Skeletal muscle tissue (tissue), 4 donors: ENCODE results near the gene TEX11. TPM values are rescaled to one million over a fixed set of nuclear protein-coding genes. Genes with fewer than 3 reads are reported as not detected.
"Not testable (repeated sequence)": the region's sequence is repeated elsewhere in the genome, so short reads cannot be mapped to it uniquely, and the experiment has no call there.

Experiments
- H3K27ac ChIP-seq: one replicate; pipeline ENCODE4 v1.7.0; 2013; ENCODE audit warnings: mild to moderate bottlenecking, low read depth, low read length, inconsistent platforms
- H3K27me3 ChIP-seq, 3 donors: one replicate each; pipeline ENCODE4 v1.7.0; 2013; ENCODE audit warnings: low read length in 3 of 3; ENCODE audit not compliant: control insufficient read depth in 3 of 3, insufficient read depth in 3 of 3
- H3K36me3 ChIP-seq, 3 donors: one replicate each; pipeline ENCODE4 v1.7.0; 2013; ENCODE audit warnings: low read length in 3 of 3; ENCODE audit not compliant: control insufficient read depth in 3 of 3, insufficient read depth in 3 of 3
- H3K4me1 ChIP-seq, 3 donors: one replicate each; pipeline ENCODE4 v1.7.0; 2013; ENCODE audit warnings: low read length in 3 of 3, mild to moderate bottlenecking in 3 of 3; ENCODE audit not compliant: control insufficient read depth in 3 of 3, insufficient read depth in 3 of 3
- H3K4me3 ChIP-seq, 3 donors: one replicate each; pipeline ENCODE4 v1.7.0; 2013; ENCODE audit warnings: low read length in 3 of 3
- H3K9ac ChIP-seq, 3 donors: one replicate each; pipeline ENCODE4 v1.7.0; 2013; ENCODE audit warnings: low read length in 3 of 3, mild to moderate bottlenecking in 3 of 3, moderate library complexity in 2 of 3, low read depth in 1 of 3
- H3K9me3 ChIP-seq, 3 donors: one replicate each; pipeline ENCODE4 v1.7.0; 2013; ENCODE audit warnings: low read length in 3 of 3; ENCODE audit not compliant: control insufficient read depth in 3 of 3
- total RNA-seq: library from RNA; depleted of rRNA; stranded (reverse); fragments of >200 nt; gene quantifications from one replicate; pipeline ENCODE4 v1.2.3, GENCODE V29; 2014
- donor health status: Osteomylitis.

The TEX11 gene
- total RNA-seq, 1 donor from 2014 or later = not detected

GRCh38 chrX:70621743-70622142, 286.8 kb downstream of the TEX11 start:
- H3K4me1 ChIP-seq = no peaks in the 10 kb centered on the region
- no peak overlapping the region for H3K9ac ChIP-seq
- H3K9me3 ChIP-seq = no peaks in the 10 kb centered on the region
- no peaks in the 10 kb centered on the region for H3K36me3 ChIP-seq
- no peak overlapping the region for H3K4me3 ChIP-seq
- H3K27ac ChIP-seq = no peak overlapping the region
- H3K27me3 ChIP-seq = peaks cover 0 to 3% (median 0%) of the 10 kb centered on the region in 3 donors

- H3K27ac ChIP-seq = no peak overlapping the region
- no peak overlapping the region for H3K9ac ChIP-seq
- H3K4me1 ChIP-seq = no peaks in the 10 kb centered on the region
- no peak overlapping the region for H3K4me3 ChIP-seq
- H3K9me3 ChIP-seq = no peaks in the 10 kb centered on the region
- H3K27me3 ChIP-seq = no peaks in the 10 kb centered on the region
- no peaks in the 10 kb centered on the region for H3K36me3 ChIP-seq
These were observed 290.0 kb downstream of the TEX11 start for GRCh38 chrX:70618467-70618866.

GRCh38 chrX:70613295-70613694, 295.2 kb downstream of the TEX11 start:
- Histone ChIP-seq H3K4me1 (no peaks in the 10 kb centered on the region), H3K9ac (no peak overlapping the region), H3K27me3 (peaks cover 0 to 4% (median 0%) of the 10 kb centered on the region in 3 donors), H3K27ac (no peak overlapping the region), H3K4me3 (no peak overlapping the region), H3K36me3 (no peaks in the 10 kb centered on the region), H3K9me3 (no peaks in the 10 kb centered on the region)

GRCh38 chrX:70605352-70605751, 303.2 kb downstream of the TEX11 start:
- no peaks in the 10 kb centered on the region for H3K9me3 ChIP-seq
- H3K27ac ChIP-seq = no peak overlapping the region
- H3K4me3 ChIP-seq = no peak overlapping the region
- H3K36me3 ChIP-seq = no peaks in the 10 kb centered on the region
- H3K27me3 ChIP-seq = no peaks in the 10 kb centered on the region
- H3K9ac ChIP-seq = no peak overlapping the region
- no peaks in the 10 kb centered on the region for H3K4me1 ChIP-seq

- Histone ChIP-seq H3K9ac (no peak overlapping the region), H3K27ac (no peak overlapping the region), H3K4me1 (no peaks in the 10 kb centered on the region), H3K36me3 (no peaks in the 10 kb centered on the region), H3K9me3 (no peaks in the 10 kb centered on the region), H3K27me3 (no peaks in the 10 kb centered on the region), H3K4me3 (no peak overlapping the region)
These were observed 316.4 kb downstream of the TEX11 start for GRCh38 chrX:70592091-70592490.

- H3K9ac ChIP-seq, H3K4me3 ChIP-seq, H3K36me3 ChIP-seq, H3K4me1 ChIP-seq, H3K9me3 ChIP-seq, H3K27ac ChIP-seq, H3K27me3 ChIP-seq: not testable (repeated sequence)
These were observed 321.4 kb downstream of the TEX11 start for GRCh38 chrX:70587158-70587557.

GRCh38 chrX:70577442-70577841, 331.1 kb downstream of the TEX11 start:
- Histone ChIP-seq H3K27ac (no peak overlapping the region), H3K4me1 (no peaks in the 10 kb centered on the region), H3K4me3 (no peak overlapping the region), H3K36me3 (no peaks in the 10 kb centered on the region), H3K9me3 (peaks cover 0 to 4% (median 0%) of the 10 kb centered on the region in 3 donors), H3K9ac (no peak overlapping the region), H3K27me3 (no peaks in the 10 kb centered on the region)

GRCh38 chrX:70569922-70570576, 338.5 kb downstream of the TEX11 start:
- H3K27me3 ChIP-seq, H3K27ac ChIP-seq, H3K4me3 ChIP-seq, H3K9me3 ChIP-seq, H3K36me3 ChIP-seq, H3K9ac ChIP-seq, H3K4me1 ChIP-seq: not testable (repeated sequence)

- Histone ChIP-seq H3K36me3 (no peaks in the 10 kb centered on the region), H3K27ac (no peak overlapping the region), H3K4me3 (no peak overlapping the region), H3K9me3 (no peaks in the 10 kb centered on the region), H3K4me1 (no peaks in the 10 kb centered on the region), H3K27me3 (no peaks in the 10 kb centered on the region), H3K9ac (no peak overlapping the region)
These were observed 353.6 kb downstream of the TEX11 start for GRCh38 chrX:70554948-70555347.

GRCh38 chrX:70554523-70554922, 354.0 kb downstream of the TEX11 start:
- no peaks in the 10 kb centered on the region for H3K4me1 ChIP-seq
- no peak overlapping the region for H3K27ac ChIP-seq
- no peaks in the 10 kb centered on the region for H3K36me3 ChIP-seq
- H3K4me3 ChIP-seq = no peak overlapping the region
- no peaks in the 10 kb centered on the region for H3K27me3 ChIP-seq
- H3K9ac ChIP-seq = no peak overlapping the region
- H3K9me3 ChIP-seq = no peaks in the 10 kb centered on the region
